ENCODE results near the gene DAPK1. TPM values are rescaled to one million over a fixed set of nuclear protein-coding genes. Genes with fewer than 3 reads are reported as not detected.

DAPK1 gene
- total and polyA plus RNA-seq, 4 donors, result 33.0 to 301 (median 94.1) TPM

DNA sequence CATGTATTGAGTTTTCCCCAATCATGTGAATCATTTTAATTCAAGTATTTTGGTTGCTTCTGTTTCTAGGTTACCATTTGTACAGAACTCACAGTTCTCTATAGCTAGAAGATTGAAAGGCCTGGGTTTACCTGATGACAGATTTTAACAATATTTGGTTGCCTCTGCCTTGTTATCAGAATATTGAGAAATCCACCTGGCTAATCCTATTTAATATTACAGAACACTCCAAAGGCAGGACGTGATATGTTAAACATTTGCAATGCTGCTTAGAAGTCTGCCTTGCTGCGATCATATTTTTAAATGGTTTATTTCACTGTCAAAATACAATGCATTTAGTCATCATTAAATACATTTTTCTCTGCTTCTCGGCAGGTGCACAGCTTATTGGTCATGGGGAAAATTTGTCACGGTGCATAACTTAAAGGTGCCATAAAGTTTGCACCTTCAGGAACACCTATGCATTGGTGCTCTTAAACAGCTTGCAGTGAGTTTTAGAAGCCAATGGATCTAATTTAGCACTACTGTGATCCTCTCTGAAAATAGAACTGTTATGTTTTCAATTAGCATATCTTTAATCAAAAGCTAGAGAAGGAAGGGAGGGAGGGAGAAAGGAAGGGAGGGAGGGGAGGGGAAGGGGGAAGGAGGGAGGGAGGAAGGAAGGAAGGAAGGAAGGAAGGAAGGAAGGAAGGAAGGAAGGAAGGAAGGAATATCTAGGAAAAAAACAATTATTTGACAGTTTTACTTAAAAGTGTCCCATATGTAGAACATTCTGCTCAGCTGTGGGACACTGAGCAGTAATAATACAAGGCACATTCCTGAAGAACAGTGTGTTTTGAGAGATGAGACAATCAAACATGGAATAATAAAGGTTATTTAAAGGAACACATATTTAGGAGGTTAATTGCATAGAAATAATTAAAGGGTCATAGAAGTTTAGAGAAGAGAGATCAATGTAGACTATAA is 15.5 kb upstream of the DAPK1 start:
- H3K27ac ChIP-seq (ENCODE audit: low read depth in 1 of 2, low read length in 1 of 2), result no peak overlapping the region
- WGBS, 2 donors, result 87 to 88% methylated on average over 4 of the region's 4 CpGs
- no peak for DNase-seq
- H3K36me3 ChIP-seq (ENCODE audit: control insufficient read depth in 4 of 4, insufficient read depth in 4 of 4, low read length in 4 of 4), result no peaks in the 10 kb centered on the region
- no peaks in the 10 kb centered on the region for H3K9me3 ChIP-seq (ENCODE audit: control insufficient read depth in 4 of 4, insufficient read depth in 3 of 4, low read length in 3 of 4)
- no peak overlapping the region for H3K4me3 ChIP-seq
- no peak for ATAC-seq (ENCODE audit: insufficient read depth, low FRiP score)
- TF ChIP-seq, protein P1, sequence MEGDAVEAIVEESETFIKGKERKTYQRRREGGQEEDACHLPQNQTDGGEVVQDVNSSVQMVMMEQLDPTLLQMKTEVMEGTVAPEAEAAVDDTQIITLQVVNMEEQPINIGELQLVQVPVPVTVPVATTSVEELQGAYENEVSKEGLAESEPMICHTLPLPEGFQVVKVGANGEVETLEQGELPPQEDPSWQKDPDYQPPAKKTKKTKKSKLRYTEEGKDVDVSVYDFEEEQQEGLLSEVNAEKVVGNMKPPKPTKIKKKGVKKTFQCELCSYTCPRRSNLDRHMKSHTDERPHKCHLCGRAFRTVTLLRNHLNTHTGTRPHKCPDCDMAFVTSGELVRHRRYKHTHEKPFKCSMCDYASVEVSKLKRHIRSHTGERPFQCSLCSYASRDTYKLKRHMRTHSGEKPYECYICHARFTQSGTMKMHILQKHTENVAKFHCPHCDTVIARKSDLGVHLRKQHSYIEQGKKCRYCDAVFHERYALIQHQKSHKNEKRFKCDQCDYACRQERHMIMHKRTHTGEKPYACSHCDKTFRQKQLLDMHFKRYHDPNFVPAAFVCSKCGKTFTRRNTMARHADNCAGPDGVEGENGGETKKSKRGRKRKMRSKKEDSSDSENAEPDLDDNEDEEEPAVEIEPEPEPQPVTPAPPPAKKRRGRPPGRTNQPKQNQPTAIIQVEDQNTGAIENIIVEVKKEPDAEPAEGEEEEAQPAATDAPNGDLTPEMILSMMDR (IDR thresholded peaks at IDR 0.05; ENCODE audit: control extremely low read depth, extremely low read depth), result no peak
- H3K9ac ChIP-seq (ENCODE audit: insufficient read depth in 1 of 2, low read length in 2 of 2), result no peak overlapping the region
- no peaks in the 10 kb centered on the region for H3K4me1 ChIP-seq (ENCODE audit: control insufficient read depth in 5 of 5, insufficient read depth in 5 of 5, low read length in 5 of 5)
- no peaks in the 10 kb centered on the region for H3K27me3 ChIP-seq (ENCODE audit: control insufficient read depth in 3 of 3, insufficient read depth in 3 of 3, low read length in 2 of 3)

DNA sequence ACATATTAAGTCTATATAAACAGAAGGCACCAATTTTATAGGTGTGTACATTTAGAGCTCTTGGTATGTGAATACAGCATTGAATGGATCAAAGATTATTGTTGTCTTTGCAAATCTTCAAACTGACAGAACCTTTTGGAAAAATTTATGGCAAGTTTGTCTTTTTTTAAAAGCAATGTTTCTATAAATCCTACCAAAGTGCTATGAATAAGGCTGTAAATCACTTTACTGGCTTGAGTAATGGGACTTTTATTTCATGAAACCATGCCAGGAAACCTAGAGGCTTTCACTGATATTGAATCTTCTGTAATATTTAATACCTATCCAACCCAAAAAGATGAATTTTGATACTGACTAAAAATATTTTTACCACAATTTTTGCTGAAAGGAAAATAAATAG is 7.4 kb upstream of the DAPK1 start:
- H3K4me1 ChIP-seq (ENCODE audit: control insufficient read depth in 5 of 5, insufficient read depth in 5 of 5, low read length in 5 of 5), result peaks cover 0 to under 1% (median 0%) of the 10 kb centered on the region in 5 donors
- no peaks in the 10 kb centered on the region for H3K36me3 ChIP-seq (ENCODE audit: control insufficient read depth in 4 of 4, insufficient read depth in 4 of 4, low read length in 4 of 4)
- H3K9ac ChIP-seq (ENCODE audit: insufficient read depth in 1 of 2, low read length in 2 of 2), result no peak overlapping the region
- ATAC-seq (ENCODE audit: insufficient read depth, low FRiP score) (no peak), DNase-seq (no peak)
- H3K4me3 ChIP-seq, result no peak overlapping the region
- H3K27me3 ChIP-seq (ENCODE audit: control insufficient read depth in 3 of 3, insufficient read depth in 3 of 3, low read length in 2 of 3), result peaks cover 0 to 4% (median 0%) of the 10 kb centered on the region in 3 donors
- TF ChIP-seq, protein P1 (IDR thresholded peaks at IDR 0.05; ENCODE audit: control extremely low read depth, extremely low read depth), result no peak
- H3K9me3 ChIP-seq (ENCODE audit: control insufficient read depth in 4 of 4, insufficient read depth in 3 of 4, low read length in 3 of 4), result no peaks in the 10 kb centered on the region
- no peak overlapping the region for H3K27ac ChIP-seq (ENCODE audit: low read depth in 1 of 2, low read length in 1 of 2)

GRCh38 chr9:87490907-87491306 is 6.8 kb upstream of the DAPK1 start:
- DNase-seq (no peak), ATAC-seq (ENCODE audit: insufficient read depth, low FRiP score) (no peak)
- TF ChIP-seq, protein P1 (IDR thresholded peaks at IDR 0.05; ENCODE audit: control extremely low read depth, extremely low read depth), result no peak
- Histone ChIP-seq H3K9me3 (ENCODE audit: control insufficient read depth in 4 of 4, insufficient read depth in 3 of 4, low read length in 3 of 4) (no peaks in the 10 kb centered on the region), H3K9ac (ENCODE audit: insufficient read depth in 1 of 2, low read length in 2 of 2) (no peak overlapping the region), H3K4me3 (no peak overlapping the region), H3K27me3 (ENCODE audit: control insufficient read depth in 3 of 3, insufficient read depth in 3 of 3, low read length in 2 of 3) (peaks cover 0 to 4% (median 0%) of the 10 kb centered on the region in 3 donors), H3K36me3 (ENCODE audit: control insufficient read depth in 4 of 4, insufficient read depth in 4 of 4, low read length in 4 of 4) (no peaks in the 10 kb centered on the region), H3K4me1 (ENCODE audit: control insufficient read depth in 5 of 5, insufficient read depth in 5 of 5, low read length in 5 of 5) (peaks cover 0 to 8% (median 0%) of the 10 kb centered on the region in 5 donors), H3K27ac (ENCODE audit: low read depth in 1 of 2, low read length in 1 of 2) (no peak overlapping the region)

Data from lung (tissue), 12 donors.